SK-N-SH (cell line): ENCODE results near the gene ACACB. TPM values are rescaled to one million over a fixed set of nuclear protein-coding genes. Genes with fewer than 3 reads are reported as not detected.

ENCODE experiments used
- CTCF ChIA-PET: fragments of 300-600, 350-600 bp; formaldehyde crosslinking; extraction: SDS; loops from one replicate; lab custom pipeline; 2021; lab: Yijun Ruan, JAX
- POLR2A ChIA-PET: fragments of 350-600 bp; sonication (Branson Sonifier 250); formaldehyde crosslinking; extraction: SDS; loops from one replicate; lab custom pipeline; 2020; ENCODE audit warnings: antibody characterized with exemption, inconsistent platforms; lab: Yijun Ruan, JAX
- DNase-seq: peaks from one replicate; pipeline ENCODE4 v3.0.0; 2012
- H2AFZ ChIP-seq: fragments of 200-600 bp; sonication (generic); 2 replicates; pipeline ENCODE4 v1.8.1; 2016; ENCODE audit warnings: antibody characterized with exemption, mild to moderate bottlenecking, low read depth
- H3F3A ChIP-seq: fragments of 200-600 bp; sonication (generic); replicated peaks from 2 replicates; pipeline ENCODE3; 2016; ENCODE audit warnings: antibody characterized with exemption, mild to moderate bottlenecking; ENCODE audit not compliant: insufficient read depth
- H3K27ac ChIP-seq, 2 experiments: fragments of 200-500 bp in 1 of 2; fragments of 200-600 bp in 1 of 2; sonication (Bioruptor generic) in 1 of 2; sonication (generic), shearing (Covaris generic) in 1 of 2; 2 replicates each; pipeline versions ENCODE4 v1.5.1 to v1.6.1; 2014 to 2016; ENCODE audit warnings: low read depth in 2 of 2, inconsistent platforms in 1 of 2, low read length in 1 of 2, mild to moderate bottlenecking in 1 of 2, mixed read lengths in 1 of 2
- H3K27me3 ChIP-seq: fragments of 200-600 bp; sonication (generic), shearing (Covaris generic); 2 replicates; pipeline ENCODE4 v1.6.1; 2016; ENCODE audit warnings: mixed run types; ENCODE audit not compliant: insufficient read depth
- H3K36me3 ChIP-seq, 2 experiments: fragments of 200-500 bp in 1 of 2; fragments of 200-600 bp in 1 of 2; sonication (Bioruptor generic) in 1 of 2; sonication (generic) in 1 of 2; replicated peaks in 1 of 2; 2 replicates each; pipeline versions ENCODE3 to v1.5.1; 2014 to 2016; ENCODE audit warnings: low read length in 1 of 2, mild to moderate bottlenecking in 1 of 2; ENCODE audit not compliant: insufficient read depth in 2 of 2, control insufficient read depth in 1 of 2
- H3K4me1 ChIP-seq, 2 experiments: fragments of 200-500 bp in 1 of 2; fragments of 200-600 bp in 1 of 2; sonication (Bioruptor generic) in 1 of 2; sonication (generic), shearing (Covaris generic) in 1 of 2; 2 replicates each; pipeline versions ENCODE4 v1.5.1 to v1.6.1; 2014 to 2016; ENCODE audit warnings: low read depth in 1 of 2, low read length in 1 of 2, mixed run types in 1 of 2; ENCODE audit not compliant: insufficient read depth in 2 of 2, control insufficient read depth in 1 of 2
- H3K4me2 ChIP-seq: fragments of 200-600 bp; sonication (generic), shearing (Covaris generic); 2 replicates; pipeline ENCODE4 v1.6.1; 2017; ENCODE audit warnings: mixed run types
- H3K4me3 ChIP-seq, 2 experiments: fragments of 200-500 bp in 1 of 2; fragments of 200-600 bp in 1 of 2; sonication (Bioruptor generic) in 1 of 2; sonication (generic), shearing (Covaris generic) in 1 of 2; 2 replicates each; pipeline versions ENCODE4 v1.5.1 to v1.8.1; 2014 to 2016; ENCODE audit warnings: low read depth in 2 of 2, inconsistent platforms in 1 of 2, low read length in 1 of 2, mild to moderate bottlenecking in 1 of 2, mixed read lengths in 1 of 2, moderate library complexity in 1 of 2
- H3K79me2 ChIP-seq: fragments of 200-600 bp; sonication (generic); 2 replicates; pipeline ENCODE4 v1.8.1; 2017; ENCODE audit warnings: mild to moderate bottlenecking; ENCODE audit not compliant: insufficient read depth
- H3K9ac ChIP-seq: fragments of 200-600 bp; sonication (generic); 2 replicates; pipeline ENCODE4 v1.6.1; 2017; ENCODE audit warnings: mixed run types
- H3K9me2 ChIP-seq: fragments of 200-600 bp; sonication (generic); 2 replicates; pipeline ENCODE4 v1.6.1; 2017; ENCODE audit warnings: mixed run types
- H3K9me3 ChIP-seq: fragments of 200-600 bp; sonication (generic); 2 replicates; pipeline ENCODE4 v1.6.1; 2017; ENCODE audit warnings: mixed run types, mild to moderate bottlenecking, moderate library complexity
- H4K20me1 ChIP-seq: fragments of 200-600 bp; sonication (generic); 2 replicates; pipeline ENCODE4 v1.6.1; 2017; ENCODE audit warnings: mild to moderate bottlenecking, mixed run types; ENCODE audit not compliant: insufficient read depth
- CHD2 ChIP-seq: fragments of 150-350 bp; IDR thresholded peaks from 2 replicates; pipeline ENCODE4 v1.6.1; 2018; ENCODE audit warnings: low read length; ENCODE audit not compliant: partially characterized antibody
- CTCF ChIP-seq: fragments of 200-600 bp; sonication (generic); IDR thresholded peaks from 2 replicates; pipeline ENCODE4 v1.6.1; 2017; ENCODE audit warnings: antibody characterized with exemption, mild to moderate bottlenecking, moderate library complexity
- EP300 ChIP-seq, 2 experiments: IDR thresholded peaks; 2 replicates each; pipeline versions ENCODE4 v1.4.0 to v1.6.1; 2012; ENCODE audit warnings: borderline replicate concordance in 1 of 2, low read depth in 1 of 2, low read length in 1 of 2
- FOXJ3 ChIP-seq: sonication (generic); formaldehyde crosslinking; IDR thresholded peaks from 2 replicates; pipeline ENCODE4 v1.5.1; 2020; ENCODE audit warnings: mild to moderate bottlenecking, missing genetic modification reagents
- FOXM1 ChIP-seq: IDR thresholded peaks from 2 replicates; pipeline ENCODE4 v1.4.0; 2012; ENCODE audit warnings: low read depth, mild to moderate bottlenecking
- GATA2 ChIP-seq: sonication (generic); formaldehyde crosslinking; IDR thresholded peaks from 2 replicates; pipeline ENCODE4 v1.5.0; 2020; ENCODE audit warnings: mild to moderate bottlenecking, missing genetic modification reagents
- IRF3 ChIP-seq: fragments of 150-350 bp; IDR thresholded peaks from 2 replicates; pipeline ENCODE4 v1.6.1; 2016; ENCODE audit warnings: mild to moderate bottlenecking, low read depth, low read length
- JUND ChIP-seq: IDR thresholded peaks from 2 replicates; pipeline ENCODE4 v1.4.0; 2012
- MAX ChIP-seq: IDR thresholded peaks from 2 replicates; pipeline ENCODE4 v1.4.0; 2012; ENCODE audit warnings: low read depth
- MXI1 ChIP-seq: IDR thresholded peaks from 2 replicates; pipeline ENCODE4 v1.6.1; 2012; ENCODE audit warnings: mild to moderate bottlenecking, low read depth, low read length, improper control_type of control experiment
- POLR2AphosphoS5 ChIP-seq: IDR thresholded peaks from 2 replicates; pipeline ENCODE4 v1.6.1; 2012; ENCODE audit warnings: low read depth, low read length
- RCOR1 ChIP-seq: fragments of 150-350 bp; IDR thresholded peaks from 2 replicates; pipeline ENCODE4 v1.6.1; 2017; ENCODE audit warnings: antibody characterized with exemption, low read length
- REST ChIP-seq: IDR thresholded peaks from 2 replicates; pipeline ENCODE4 v1.6.1; 2012; ENCODE audit warnings: mild to moderate bottlenecking, low read depth, low read length, moderate library complexity
- RFX5 ChIP-seq: IDR thresholded peaks from 2 replicates; pipeline ENCODE4 v1.6.1; 2012; ENCODE audit warnings: mild to moderate bottlenecking, improper control_type of control experiment, low read length
- TAF1 ChIP-seq: IDR thresholded peaks from 2 replicates; pipeline ENCODE4 v1.6.1; 2012; ENCODE audit warnings: low read depth, mild to moderate bottlenecking, low read length, moderate library complexity, borderline replicate concordance
- USF2 ChIP-seq: fragments of 150-350 bp; IDR thresholded peaks from 2 replicates; pipeline ENCODE4 v1.6.1; 2017; ENCODE audit warnings: antibody characterized with exemption, low read length, low read depth, borderline replicate concordance
- ZBTB33 ChIP-seq: IDR thresholded peaks from 2 replicates; pipeline ENCODE4 v1.4.0; 2012; ENCODE audit warnings: low read depth, borderline replicate concordance
- WGBS: methylation state at CpG from one replicate; pipeline ENCODE4 v1.1.6; 2017; ENCODE audit warnings: low lambda C conversion rate; 5-methylcytosine and 5-hydroxymethylcytosine counted together
- polyA plus RNA-seq, 3 experiments: library from polyadenylated mRNA; depleted of rRNA; stranded (reverse); fragments of >200 nt; gene quantifications; 2 replicates each; pipeline ENCODE4 v1.2.3, GENCODE V29; 2012

The ACACB gene
- polyA plus RNA-seq, 1 of the 3 experiments (the other 2 are of a cell fraction) = 6.1 TPM

GRCh38 chr12:109302358-109302757 is 186.0 kb downstream of the ACACB start:
- H3K4me1 ChIP-seq = peaks cover 0 to 3% of the 10 kb centered on the region in 2 experiments; a peak in 1 of 4 replicates
- no peaks in the 10 kb centered on the region; the same call in 1 of the 2 replicates for H3K27me3 ChIP-seq
- no peak overlapping the region for H3K27ac ChIP-seq
- DNase-seq = no peak
- no peak overlapping the region for H2AFZ ChIP-seq
- no peak overlapping the region for H3K4me3 ChIP-seq
- POLR2A ChIA-PET = no interaction called here
- no peaks in the 10 kb centered on the region for H3F3A ChIP-seq
- WGBS = 55% methylated on average over 2 of the region's 2 CpGs
- no peaks in the 10 kb centered on the region for H3K79me2 ChIP-seq
- no peak overlapping the region for H3K9ac ChIP-seq
- no peaks in the 10 kb centered on the region for H3K9me3 ChIP-seq
- H3K36me3 ChIP-seq = no peaks in the 10 kb centered on the region
- no peaks in the 10 kb centered on the region for H4K20me1 ChIP-seq
- CTCF ChIA-PET = interaction anchor here (0.8 to 3.4 kb wide), 5 partner anchors 22 to 190 kb away, joined by 3 to 11 read pairs (median 3); no protein-coding TSS in a partner anchor
- TF ChIP-seq JUND = no peak
- no peak; the same call in 1 of the 2 replicates for TF ChIP-seq CTCF
- TF ChIP-seq MAX = no peak
- TF ChIP-seq USF2 = no peak
- TF ChIP-seq FOXM1 = no peak
- no peak for TF ChIP-seq IRF3
- no peak overlapping the region for H3K4me2 ChIP-seq
- no peaks in the 10 kb centered on the region for H3K9me2 ChIP-seq

GRCh38 chr12:109302770-109303169 is 186.4 kb downstream of the ACACB start:
- H4K20me1 ChIP-seq = no peaks in the 10 kb centered on the region
- POLR2A ChIA-PET = no interaction called here
- CTCF ChIA-PET = interaction anchor here (1.1 to 3.4 kb wide), 4 partner anchors 15 to 191 kb away, joined by 3 to 11 read pairs (median 4); no protein-coding TSS in a partner anchor

More at GRCh38 chr12:109302770-109303169, 186.4 kb downstream of the ACACB start:
- no peaks in the 10 kb centered on the region for H3K36me3 ChIP-seq
- H3K9me2 ChIP-seq = no peaks in the 10 kb centered on the region
- H2AFZ ChIP-seq = no peak overlapping the region
- no peak overlapping the region for H3K9ac ChIP-seq
- no peaks in the 10 kb centered on the region for H3K79me2 ChIP-seq
- no peak for DNase-seq
- peaks cover 0 to 3% of the 10 kb centered on the region in 2 experiments; a peak in 1 of 4 replicates for H3K4me1 ChIP-seq
- no peak overlapping the region for H3K4me2 ChIP-seq
- WGBS = 89% methylated on average over 5 of the region's 5 CpGs
- TF ChIP-seq RFX5 = no peak
- TF ChIP-seq RCOR1 = no peak
- no peak for TF ChIP-seq FOXJ3 (CRISPR knock-in tag)
- TF ChIP-seq TAF1 = no peak
- TF ChIP-seq CHD2 = no peak
- no peak for TF ChIP-seq ZBTB33
- no peak for TF ChIP-seq REST
- TF ChIP-seq GATA2 = no peak
- no peak for TF ChIP-seq POLR2AphosphoS5
- no peak for TF ChIP-seq MXI1
- TF ChIP-seq EP300 (IDR thresholded peaks at IDR 0.05; ENCODE audit: borderline replicate concordance in 1 of 2, low read depth in 1 of 2, low read length in 1 of 2) = no peak
- H3F3A ChIP-seq = no peaks in the 10 kb centered on the region
- H3K4me3 ChIP-seq = no peak overlapping the region
- H3K27ac ChIP-seq = no peak overlapping the region
- H3K27me3 ChIP-seq = peaks cover 3% of the 10 kb centered on the region; the same call in 1 of the 2 replicates
- no peaks in the 10 kb centered on the region for H3K9me3 ChIP-seq
